ENCODE measurements around the gene WRNIP1.

Gene WRNIP1

DNA sequence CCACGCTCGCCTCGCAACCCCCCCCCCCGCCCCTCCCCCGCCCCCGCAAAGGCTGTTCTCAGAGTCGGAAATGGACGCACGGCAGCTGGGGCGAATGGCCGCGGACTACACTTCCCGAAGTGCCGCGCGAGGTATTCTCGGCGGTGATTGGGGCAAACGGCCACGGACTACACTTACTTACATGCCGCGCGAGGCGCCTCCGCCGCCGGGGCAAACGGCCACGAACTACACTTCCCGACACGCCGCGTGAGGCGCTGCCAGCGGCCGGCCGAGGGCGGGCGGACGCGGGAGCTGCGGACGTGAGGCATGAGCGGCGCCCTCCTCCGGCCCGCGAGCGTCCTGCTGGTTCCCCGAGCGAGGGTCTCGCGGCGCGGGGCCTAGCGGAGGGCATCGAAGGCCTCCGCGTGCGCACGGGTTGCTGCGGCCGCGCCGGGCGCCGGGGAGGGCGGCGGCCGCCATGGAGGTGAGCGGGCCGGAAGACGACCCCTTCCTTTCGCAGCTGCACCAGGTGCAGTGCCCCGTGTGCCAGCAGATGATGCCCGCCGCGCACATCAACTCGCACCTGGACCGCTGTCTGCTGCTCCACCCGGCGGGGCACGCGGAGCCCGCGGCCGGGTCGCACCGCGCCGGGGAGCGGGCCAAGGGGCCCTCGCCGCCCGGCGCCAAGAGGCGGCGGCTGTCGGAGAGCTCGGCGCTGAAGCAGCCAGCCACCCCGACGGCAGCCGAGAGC lies at the start of gene WRNIP1:
Gene WRNIP1, plus strand, starts transcription at position 228 of the 730 bp plus-strand sequence. Its CDS starts 230 bp downstream, at position 458.
- peak; percentile 98 for DNase-seq

DNA sequence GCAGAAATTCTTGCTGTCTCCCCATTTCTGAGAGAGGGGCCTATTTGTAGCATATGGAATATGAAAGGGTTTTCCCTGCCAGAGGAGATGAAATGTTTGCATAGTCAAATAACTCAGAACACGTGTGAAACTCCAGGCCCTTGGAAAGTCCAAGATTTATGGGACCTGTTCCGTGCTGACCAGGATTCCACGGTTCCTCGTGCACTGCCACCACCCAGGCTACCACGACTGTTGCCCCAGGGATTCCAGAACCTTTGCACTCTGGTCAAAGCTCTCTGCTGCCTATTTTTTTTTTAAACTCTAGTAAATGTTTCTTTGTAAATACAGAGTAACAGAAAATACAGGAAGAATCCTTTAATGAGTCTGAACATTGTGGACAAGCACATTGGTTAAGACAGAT lies 49.5 kb upstream of the WRNIP1 start:
- DNase-seq = no peak

DNA sequence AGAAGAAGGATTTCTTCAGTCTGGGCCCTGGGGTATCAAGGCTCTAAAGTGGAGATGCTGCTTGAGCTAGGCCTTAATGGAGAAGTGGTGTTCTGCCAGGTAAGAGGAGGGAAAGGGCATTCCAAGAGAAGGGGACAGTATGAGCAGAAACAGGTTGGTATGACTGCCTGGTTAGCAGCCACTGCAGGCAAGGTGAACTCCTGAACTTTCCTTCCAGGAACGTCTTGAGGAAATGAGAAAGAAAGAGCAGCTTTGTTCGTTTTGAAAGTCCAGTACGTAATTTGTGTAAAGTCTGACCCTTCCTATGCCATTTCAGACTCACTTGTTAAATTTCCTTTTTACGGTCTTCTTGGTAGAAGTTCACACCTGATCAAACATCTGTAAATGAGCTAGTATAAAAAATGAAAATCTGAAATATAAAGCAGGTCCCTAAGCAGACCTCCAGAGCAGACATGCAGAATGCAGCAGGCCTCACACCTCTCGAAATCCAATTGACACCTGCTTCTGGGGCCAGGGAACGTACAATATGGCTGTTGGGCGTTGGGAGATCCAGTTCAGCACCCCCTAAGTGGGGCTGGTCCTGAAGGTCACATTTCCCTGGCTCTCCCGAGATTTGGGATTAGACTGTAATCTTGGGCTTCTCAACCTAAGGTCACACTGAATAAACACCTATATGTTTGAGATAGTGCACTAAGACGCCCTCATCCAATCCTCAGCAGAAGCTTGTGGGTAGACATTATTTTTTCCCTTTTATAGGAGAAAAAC lies 48.1 kb upstream of the WRNIP1 start:
- DNase-seq = no peak

DNA sequence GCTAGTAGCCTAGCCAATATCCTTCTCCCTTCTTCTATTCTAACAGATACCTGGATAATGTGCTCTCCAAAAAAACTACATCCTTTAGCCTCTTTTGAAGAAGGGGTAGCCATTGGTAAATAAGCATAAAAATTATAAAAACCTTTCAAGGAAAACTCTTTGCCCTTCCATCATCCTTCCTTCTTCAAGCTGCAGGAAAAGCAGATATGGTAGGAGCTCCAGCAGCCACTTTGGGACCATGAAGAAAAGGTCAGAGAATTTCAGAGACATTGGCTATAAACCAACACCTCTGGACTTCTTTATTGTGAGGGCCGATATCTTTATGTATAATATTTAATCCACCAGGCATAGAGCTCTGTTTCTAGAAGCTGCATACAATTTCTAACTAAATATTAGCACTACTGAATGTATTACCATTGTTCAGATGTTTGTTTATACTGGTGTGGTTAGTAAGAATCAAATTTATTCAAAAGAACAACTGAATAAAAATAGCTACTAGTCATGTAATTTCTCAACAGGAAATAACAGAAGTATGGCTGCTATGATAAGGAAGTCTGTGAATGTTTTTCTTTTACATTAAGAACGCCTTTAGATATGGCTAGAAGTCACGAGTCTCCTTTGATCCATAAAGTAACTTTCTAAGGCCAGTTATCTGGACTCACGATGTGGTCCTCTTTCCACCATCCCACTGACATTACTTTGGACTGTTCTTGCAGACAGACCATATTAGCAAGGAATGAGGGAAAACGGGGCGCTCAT lies 46.7 kb upstream of the WRNIP1 start:
- DNase-seq = no peak

DNA sequence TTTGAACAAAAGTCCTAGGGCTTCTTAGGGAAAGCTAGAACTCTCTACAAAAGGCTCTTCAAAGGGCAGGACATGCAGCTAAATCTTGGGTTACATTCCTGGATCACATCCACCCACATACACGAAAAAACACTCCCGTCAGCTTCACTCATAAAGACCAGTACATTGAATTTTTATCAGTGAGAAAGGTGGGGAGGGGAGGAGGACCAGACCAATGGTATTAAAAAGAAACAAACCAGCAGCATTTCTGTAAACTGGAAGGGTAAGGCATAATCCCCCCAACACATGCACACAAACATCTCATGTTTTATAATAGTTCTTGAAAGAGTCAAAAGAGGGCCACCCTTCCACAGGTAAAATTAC lies 46.1 kb upstream of the WRNIP1 start:
- DNase-seq = no peak

DNA sequence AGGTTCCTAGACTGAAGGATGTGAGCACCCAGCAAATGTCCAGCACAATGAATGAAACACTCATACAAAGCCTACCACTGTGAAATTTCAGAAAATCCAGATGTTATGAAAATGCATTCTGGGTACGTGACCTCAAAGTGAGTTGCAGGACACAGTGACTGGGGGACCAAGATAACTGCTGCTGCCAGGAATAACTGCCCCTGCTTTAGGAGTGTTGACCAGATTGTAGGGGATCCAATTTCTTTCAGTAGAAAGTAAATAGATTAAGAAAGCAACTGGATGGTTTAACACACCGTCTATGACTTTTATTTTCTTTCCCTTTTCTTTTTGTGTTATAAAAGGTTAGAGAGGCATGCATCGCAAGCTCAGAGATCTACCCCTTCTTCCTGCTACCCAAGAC lies 44.0 kb upstream of the WRNIP1 start:
- no peak for DNase-seq

DNA sequence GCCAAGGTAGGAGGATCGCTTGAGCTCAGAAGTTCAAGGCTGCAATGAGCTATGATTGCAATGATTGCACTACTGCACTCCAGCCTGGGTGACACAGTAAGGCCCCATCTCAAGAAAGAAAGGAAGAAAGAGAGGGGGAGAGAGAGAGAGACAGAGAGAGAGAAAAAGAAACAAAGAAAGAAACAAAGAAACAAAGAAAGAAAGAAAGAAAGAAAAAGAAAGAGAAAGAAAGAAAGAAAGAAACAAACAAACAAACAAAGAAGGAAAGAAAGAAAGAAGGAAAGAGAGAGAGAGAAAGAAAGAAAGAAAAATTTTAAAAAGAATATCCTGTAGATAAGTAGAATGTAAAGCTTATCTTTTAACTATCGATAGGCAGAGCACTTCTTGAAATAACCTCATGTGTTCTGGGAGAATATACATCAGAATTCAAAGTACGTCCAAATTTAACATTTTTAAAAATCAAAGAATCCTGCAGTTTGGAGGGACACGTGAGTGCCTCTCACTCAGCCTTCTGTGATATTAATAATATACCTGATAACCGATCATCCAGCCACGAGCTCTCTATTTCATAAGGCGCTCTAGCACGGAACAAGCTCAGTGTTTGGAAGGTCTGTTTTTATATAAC lies 39.7 kb upstream of the WRNIP1 start:
- DNase-seq = no peak

DNA sequence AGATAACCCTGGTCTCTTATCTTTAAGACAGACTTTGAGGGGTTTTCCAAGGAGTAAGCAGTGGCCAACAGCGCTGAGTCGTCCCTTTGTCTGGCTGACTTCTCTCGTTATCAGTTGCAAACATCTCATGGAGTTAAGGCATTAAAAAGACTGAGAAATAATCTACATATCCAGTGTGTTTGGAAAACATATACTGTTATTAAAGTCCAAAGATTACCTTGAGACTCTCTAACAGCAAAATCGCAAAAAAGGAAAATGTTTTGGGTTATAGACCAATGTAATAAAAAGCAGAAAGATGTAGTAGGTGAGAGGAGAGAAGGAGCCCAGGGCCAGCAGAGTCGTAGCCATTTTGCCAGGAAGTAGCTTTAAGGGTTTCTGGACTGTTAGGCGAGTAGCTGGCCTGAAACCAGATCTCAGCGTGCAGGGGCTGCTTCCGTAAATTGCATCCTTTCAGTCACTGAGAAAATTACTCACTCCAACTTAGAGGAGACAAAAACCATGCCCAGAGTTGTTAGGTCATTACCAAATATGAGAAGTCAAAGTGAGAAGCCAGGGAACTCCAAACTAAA lies 39.1 kb upstream of the WRNIP1 start:
- no peak for DNase-seq

DNA sequence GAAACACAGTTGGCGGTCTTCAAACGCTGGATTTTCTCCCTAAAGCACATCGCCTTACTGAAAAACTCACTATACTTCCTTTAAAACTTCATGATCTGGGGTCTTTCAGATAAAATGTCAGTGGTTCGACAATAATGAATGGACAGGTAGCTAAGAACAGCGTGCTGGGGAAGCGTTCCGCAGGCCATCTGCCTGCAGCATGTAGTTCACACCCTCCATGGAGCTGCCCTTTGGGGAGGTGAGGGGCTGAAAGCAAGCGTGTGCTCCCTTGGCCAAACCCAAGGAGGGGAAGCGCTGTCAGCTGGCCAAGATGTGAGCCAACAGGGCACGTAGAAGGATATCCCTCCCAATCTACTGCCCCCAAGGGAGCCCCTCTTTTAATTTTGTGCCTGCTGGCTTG lies 35.3 kb upstream of the WRNIP1 start:
- DNase-seq = no peak

DNA sequence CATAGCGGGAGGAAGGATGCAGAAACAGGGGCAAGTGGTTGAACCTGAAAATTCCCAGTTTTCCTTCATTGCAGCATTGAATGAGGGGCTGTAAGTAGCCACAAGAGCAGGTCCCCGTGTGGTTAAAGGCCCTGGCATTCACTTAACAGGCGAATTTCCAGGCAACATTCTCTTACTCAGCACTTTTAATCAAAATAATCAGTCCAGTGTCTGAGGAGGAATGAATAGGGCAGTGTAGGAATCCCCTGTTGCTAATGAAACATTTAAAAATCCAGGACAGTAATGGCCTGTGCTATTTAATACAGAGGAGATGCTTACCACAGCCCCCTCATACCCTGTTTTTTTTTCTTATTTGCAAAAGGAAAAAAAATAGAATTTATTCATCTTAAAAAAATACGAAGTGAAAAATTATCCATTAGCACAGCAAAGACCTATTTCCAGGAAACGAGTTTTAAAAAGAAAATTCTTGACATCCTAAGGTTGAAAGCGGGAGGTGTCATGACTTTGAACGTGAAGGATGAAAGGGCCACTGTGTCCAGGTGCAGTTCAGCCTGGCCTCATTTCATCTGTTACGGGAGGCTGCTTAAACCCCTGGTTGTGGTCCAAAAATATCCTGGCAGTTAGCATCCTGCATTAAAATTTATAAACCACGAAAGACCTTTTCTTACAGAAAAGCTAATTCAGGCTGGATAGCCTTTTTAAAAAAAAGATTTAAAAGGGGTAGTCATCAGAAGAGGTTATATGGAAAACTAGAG lies 34.7 kb upstream of the WRNIP1 start:
- no peak for DNase-seq

DNA sequence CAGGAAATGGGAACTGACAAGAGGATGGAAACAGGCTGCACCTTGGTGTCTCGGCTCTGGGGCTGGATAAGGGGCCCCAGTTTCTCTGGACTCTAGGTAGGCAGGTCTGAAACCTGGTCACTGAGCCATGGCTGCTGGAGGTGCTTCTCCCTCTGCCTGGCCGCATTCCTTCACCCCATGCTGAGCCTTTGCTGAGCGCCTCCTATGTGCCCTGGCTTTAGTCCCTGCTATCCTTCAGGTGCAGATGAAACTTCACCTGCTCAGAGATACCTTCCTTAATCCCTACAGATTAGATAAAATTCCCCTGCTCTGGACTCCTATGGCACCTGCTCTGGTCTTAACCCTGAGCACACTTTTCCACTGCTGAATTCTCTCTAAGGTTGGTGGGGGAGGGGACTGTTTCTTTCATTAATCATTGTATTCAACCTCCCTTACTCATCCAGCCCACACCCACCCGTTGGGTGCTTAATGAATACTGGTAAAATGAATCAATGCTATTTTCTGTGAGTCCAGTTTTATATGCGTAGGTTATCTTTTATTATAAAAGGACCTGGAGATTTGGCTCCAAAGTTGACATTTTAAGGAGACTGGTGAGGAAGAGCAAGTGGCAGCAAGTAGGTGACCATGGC lies 33.8 kb upstream of the WRNIP1 start:
- DNase-seq = no peak

DNA sequence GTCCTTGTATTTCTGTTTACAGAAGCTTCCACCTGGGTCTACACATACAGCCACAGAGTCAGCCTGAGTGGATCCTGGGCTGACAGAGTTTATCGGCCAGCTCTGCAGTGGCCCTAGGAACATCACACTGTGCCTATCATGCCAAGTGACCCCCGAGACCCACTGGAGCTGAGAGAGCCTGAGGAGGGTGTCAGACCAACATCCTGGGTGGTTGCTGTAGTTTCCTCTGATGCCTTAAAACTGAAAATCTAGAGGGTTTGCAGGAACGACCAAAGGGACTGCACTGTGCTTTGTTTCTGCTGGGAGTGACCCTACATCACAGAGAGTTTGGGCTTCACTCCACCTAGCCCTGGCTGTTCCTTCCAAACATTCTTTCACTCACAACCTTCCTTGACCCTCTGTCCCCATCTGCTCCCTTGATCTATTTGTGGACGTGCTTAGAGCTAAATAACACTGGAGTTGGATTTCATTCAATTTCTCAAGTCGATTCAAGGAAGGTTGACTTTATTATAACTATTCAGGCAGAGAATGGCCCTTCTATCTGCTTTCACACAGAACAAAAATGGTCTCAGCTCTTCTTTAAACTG lies 32.6 kb upstream of the WRNIP1 start:
- DNase-seq = no peak

DNA sequence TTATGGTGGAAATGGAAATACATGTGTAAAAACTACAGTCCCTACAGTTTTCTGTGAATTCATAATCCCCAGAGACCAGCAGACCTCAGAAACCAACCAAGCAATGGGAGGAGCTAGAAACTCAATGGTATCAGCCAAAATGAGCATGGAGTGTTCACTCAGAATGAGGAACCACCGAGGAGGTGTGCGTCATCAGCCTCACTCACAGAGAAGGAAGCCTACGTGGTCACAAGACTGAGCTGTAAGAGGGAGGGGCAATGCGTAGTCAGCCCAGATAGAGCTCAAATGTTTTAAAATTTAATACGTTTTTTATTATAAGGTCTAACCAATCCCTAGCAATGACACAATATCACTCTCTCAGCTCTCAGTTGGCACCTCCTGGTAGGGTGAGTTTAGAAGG lies 31.9 kb upstream of the WRNIP1 start:
- no peak for DNase-seq

DNA sequence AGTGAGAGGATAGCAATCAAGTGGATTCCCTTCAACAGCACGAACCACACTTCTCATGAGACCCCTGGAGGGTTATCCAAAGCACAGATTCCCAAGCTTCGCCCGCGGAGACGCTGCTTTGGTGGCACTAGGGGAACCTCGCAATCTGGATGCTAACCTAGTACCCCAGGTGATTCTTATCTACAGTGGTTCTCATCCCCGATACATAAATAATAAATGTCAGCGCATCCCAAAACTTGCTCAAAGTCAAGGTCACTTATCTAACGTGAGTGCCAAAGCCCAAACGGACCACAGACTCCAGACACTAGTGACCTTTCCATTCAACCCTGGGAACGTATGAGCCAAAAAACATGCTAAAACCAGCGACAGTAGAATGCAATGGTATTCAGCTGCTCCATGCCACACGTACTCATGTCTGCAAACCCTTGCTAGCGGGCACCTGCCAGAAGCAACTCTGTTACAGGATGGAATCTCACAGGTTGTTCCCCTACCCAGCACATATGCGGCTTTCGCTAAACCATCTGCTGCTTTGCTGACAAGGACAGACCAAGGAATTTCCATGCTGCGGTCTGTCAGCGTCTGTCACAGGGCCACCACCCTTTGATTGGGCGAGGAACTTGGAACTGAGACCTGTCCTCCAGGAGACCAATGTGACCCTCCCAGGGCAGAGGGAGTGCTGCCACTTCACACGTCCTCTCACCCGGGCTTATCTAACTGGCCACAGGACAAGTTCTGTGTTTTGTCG lies 31.3 kb upstream of the WRNIP1 start:
- no peak for DNase-seq

DNA sequence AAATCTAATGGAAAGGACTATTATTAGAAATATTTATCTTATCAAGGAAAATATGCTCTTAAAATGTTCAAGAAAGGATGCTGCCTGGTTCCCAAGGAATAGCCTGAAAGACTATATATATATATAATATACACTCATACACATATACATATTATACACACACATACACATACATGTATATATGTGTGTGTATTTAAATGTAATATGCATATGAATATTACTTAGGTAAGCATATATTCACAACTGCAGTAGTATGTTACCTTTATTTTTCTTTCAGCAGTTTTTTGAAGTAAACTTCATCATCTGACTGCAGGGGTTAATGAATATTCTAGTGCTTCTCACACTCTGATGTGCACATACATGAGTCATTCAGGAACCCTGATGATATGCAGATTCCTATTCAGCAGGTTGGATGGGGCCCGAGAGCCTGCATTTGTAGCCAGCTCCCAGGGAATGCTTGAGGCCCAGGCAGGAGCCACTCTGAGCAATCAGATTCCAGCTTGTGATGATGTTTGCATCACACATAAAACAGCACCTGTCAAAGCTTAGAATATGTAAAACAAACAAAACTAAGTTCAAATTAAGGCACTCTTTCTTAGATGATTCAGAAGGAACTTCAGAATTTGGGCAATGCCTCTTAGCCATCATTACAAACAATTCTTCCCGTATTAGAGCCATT lies 30.6 kb upstream of the WRNIP1 start:
- no peak for DNase-seq

DNA sequence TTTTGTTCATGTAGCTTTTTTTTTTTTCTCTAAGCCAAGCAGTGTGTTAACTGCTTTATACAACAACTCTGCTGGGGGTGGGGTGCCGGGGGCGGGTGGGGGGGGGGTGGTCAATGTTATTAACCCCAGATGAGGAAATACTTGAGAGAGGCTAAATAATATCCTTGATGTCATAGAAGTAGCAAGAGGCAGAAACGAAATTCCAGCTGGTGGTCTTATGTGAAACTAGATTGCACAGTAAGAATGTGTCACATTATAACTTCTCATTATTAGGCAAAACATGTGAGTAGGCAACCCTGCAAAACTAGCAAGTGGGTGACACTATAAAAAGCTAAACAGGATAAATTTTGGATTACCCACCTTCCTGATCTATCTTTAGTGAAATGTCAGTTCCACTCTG lies 27.3 kb upstream of the WRNIP1 start:
- DNase-seq = no peak

DNA sequence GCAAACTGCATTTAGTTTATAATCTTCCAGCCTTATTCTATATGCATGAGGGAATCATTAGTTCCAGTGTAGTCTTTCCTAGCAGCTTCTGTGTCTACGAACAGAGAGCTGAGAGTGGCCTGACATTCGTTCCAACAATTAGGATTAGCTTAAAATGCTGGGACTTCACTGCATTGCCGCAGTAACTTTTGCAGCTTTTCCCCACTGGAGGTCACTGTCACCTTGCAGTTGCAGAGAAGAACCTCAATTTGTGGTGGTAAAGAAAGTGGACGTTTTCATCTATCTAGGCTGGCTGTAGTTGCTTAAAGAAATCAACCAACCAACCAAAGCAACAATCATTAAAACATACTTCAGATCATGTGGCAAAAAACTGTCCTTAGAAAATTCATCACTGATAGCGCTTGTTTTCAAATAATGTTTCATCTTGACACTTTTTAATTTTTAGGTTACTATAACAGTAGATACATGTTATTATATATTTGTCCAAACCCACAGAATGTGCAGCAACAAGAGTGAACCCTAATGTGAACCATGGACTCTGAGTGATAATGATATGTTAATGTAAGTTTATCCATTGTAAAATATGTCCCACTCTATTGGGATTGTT lies 26.7 kb upstream of the WRNIP1 start:
- DNase-seq = peak; percentile 69

DNA sequence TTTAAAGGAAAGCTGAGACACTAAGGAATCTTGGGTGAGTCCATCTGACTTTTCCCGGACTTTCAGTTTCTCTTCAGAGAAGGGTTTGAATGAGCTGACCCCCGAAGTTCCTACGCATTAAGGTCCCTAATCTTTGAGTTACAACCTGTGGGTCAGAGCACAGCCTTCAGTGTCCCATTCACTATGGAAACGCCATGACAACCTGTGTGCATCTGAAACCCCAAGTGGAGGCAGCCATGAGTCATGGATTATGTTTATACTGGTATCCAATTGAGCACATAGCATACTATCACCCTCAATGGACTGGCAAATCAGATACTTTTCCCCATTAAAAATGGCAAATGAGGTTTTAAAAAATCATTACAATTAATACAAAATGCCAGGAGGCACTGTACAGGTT lies 25.9 kb upstream of the WRNIP1 start:
- DNase-seq = no peak

DNA sequence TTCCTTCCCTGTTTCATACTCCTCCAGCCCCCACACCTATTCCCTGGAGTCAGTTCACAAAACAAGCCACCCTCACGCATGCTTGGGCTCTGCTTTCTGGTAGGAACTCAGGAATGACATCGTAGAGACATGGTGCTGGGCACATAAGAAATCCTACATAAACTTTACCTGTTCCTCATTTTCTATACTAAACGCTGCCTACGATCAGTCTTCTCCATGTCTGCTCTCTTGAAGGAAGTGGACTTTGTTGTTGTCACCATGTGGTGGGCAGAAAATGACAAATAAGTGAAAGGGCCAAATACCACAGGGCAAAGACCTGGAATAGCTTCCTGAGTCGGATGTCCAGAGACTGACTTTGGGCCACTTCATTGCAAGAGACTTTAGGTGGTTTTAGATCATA lies 24.6 kb upstream of the WRNIP1 start:
- DNase-seq = no peak

DNA sequence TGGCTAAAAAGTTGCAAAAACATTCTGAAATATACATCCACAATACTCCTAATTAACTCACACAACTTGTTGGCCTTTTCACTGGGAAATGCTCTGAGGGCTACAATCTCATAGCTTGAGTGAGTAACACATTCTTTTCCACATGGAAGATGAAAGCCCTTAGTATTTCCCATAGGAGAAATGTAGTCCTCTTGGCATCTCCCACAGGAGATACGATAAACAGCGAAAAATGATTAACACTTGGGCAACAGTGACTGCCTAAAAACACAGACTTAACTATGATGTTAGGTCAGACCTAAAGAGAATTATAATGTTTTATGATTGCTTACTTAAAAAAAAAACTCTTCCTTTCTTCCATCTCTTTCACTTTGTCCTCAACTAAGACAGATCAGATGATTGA lies 23.4 kb upstream of the WRNIP1 start:
- no peak for DNase-seq

All from NCI-H2227 treated with DMSO at 0.1 percent for 48 hours (cell line).